IPS-NIHi7 (cell line): Measurements from ENCODE around the gene WWC2.
"Not testable (repeated sequence)": the region's sequence is repeated elsewhere in the genome, so short reads cannot be mapped to it uniquely, and the experiment has no call there.

ENCODE experiments used
- DNase-seq: peaks from one replicate; pipeline ENCODE4 v3.0.0; 2012; ENCODE audit warnings: mixed read lengths; ENCODE audit errors: extremely low spot score

WWC2 gene

GRCh38 chr4:183299464-183299863 is 200.4 kb downstream of the WWC2 start:
- no peak for DNase-seq

DNA sequence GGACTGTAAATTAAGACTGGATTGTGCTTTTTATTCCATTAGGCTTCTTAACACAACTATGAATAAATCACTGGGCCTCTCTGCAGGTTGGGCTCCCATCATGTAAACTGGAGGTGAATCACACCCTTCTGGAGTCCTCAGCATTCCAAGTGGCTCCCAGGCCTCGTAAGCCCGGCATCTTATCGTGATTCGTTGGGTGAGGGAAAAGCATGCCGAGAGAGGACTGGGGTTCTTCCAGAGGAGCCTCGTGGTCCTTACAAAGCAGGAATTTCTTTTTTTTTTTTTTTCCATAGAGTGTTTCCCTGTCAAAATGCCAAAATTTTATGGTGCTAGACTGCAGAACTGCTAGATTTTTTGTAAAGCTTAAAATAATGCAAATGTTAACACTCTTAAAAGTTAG is 201.0 kb downstream of the WWC2 start:
- no peak for DNase-seq

GRCh38 chr4:183300655-183301054 is 201.6 kb downstream of the WWC2 start:
- no peak for DNase-seq

DNA sequence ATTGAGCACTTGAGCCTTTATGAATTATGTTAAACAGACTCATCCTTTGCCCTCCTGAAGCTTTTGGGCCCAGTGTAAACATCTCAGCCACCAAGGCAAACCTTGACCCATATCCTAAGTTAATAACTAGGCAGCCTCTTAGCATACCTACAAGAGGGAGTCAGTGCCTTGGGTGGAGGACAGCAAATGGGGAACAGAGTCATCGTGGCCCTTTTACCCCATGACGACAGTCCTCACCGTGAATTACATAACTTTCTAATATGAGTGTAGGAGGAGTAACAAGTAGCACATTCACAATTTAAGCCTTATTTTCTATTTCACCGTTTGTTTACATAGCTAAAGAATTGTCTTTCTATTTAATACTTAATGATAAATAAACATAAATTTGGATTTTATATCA is 204.2 kb downstream of the WWC2 start:
- DNase-seq = no peak

- no peak for DNase-seq
Measured at GRCh38 chr4:183304067-183304466, 205.0 kb downstream of the WWC2 start.

DNA sequence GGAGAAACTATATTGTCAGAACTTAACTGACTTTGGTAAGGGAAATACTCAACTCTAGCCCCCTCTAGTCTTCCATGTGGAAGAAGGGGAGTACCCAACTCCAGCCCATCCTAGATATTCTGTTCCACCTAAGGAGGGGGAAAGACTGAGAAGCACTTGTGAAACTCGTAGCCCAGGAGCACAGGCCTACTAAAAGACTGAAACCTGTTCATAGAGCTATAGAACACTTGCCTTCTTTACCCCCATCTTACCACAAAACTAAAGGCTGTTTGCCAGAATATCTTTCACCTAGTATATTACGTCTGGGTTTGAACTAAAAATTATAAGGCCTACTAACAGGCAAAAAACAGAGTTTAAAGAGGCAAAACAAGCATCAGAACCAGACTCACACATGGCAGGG is 205.5 kb downstream of the WWC2 start:
- no peak for DNase-seq

DNA sequence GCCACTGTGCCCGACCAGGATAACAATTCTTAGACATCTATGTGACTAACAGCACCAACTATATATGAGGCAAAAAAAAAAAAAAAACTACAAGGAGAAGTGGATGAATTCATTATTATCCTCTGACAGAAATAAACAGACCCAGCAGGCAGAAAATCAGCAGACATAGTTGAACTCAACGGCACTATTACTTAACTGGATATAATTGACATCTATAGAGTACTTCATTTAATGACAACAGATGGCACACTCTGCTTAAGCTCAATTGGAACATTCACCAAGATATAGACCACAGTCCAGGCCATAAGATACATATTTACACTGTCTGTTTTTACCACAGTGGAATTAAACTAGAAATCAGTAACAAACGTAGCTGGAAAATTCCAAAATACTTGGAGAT is 207.8 kb downstream of the WWC2 start:
- DNase-seq = no peak

DNA sequence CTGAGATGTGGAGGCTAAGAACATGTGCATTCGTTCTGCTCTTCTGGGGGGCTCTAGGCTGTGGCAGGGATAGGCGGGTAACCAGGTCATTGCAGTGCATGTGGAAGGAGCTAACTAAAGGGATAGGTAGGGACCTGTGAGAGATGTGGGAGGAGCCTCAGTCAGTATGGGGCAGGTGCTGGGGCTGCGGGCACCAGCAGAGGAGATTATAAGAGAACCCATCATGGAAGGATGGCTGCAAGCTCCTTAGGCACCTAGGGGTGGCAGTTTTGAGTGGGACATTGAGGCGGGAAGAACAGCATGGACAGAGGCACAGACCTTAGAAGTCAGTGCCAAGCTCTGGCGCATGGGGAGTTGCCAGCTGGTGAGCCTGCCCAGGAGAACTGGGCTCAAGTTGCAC is 213.8 kb downstream of the WWC2 start:
- DNase-seq = no peak

GRCh38 chr4:183314336-183314735 is 215.3 kb downstream of the WWC2 start:
- no peak for DNase-seq

DNA sequence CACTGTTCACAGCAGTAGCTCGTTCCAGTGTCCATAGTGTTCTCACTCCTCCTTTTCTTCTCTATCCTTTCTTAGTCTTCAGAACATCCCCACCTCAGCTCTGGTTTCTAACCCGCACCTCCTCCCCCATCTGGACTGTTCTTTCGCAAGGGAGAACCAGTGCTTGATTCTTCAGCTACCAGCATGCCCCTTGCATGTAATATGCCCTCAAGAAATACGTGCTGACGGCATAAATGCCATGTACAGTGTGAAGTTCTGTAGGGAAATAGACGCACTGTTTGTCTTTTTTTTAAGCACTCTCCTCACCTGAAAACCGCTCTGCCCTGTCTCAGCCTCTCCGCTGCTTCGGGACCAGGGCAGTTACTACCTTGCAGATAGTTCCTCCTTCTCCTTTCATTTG is 215.7 kb downstream of the WWC2 start:
- DNase-seq = no peak

GRCh38 chr4:183318656-183319055 is 219.6 kb downstream of the WWC2 start:
- no peak for DNase-seq

GRCh38 chr4:183320211-183321059 is 221.4 kb downstream of the WWC2 start, which contains the start of gene CLDN22:
Gene CLDN22, minus strand, starts transcription at chr4:183320276. Its CDS starts 58 bp downstream, at chr4:183320218.
- DNase-seq = no peak

GRCh38 chr4:183321079-183321478 is 222.0 kb downstream of the WWC2 start:
- no peak for DNase-seq

- no peak for DNase-seq
Measured at GRCh38 chr4:183321516-183321915, 222.5 kb downstream of the WWC2 start.

DNA sequence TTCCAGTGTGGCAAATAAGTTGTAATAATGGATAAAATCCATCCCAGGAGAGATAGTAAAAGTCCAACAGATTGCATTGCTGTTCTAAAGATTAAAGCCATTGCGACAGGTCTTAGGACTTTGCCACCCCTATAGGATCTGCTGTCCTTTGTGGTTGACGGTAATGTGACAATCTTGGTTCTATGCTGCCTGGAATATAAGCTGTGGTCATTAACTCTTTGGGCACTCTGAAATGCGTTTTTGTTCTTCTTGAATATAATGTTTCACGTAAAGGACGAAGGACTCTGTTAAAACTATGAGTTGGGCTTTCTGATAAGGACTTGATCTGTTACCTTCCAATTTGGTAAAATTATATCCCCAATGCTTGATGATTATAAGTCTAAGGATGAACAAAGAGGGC is 223.3 kb downstream of the WWC2 start, which contains the start of gene CLDN24:
CLDN24 (minus strand) TSS at position 101 of the 400 bp plus-strand sequence; CDS start at position 101, 0 bp downstream.
- no peak for DNase-seq

- no peak for DNase-seq
Measured at GRCh38 chr4:183323295-183323694, 224.2 kb downstream of the WWC2 start.

- not testable (repeated sequence) for DNase-seq
Measured at GRCh38 chr4:183324056-183324455, 225.0 kb downstream of the WWC2 start.

DNA sequence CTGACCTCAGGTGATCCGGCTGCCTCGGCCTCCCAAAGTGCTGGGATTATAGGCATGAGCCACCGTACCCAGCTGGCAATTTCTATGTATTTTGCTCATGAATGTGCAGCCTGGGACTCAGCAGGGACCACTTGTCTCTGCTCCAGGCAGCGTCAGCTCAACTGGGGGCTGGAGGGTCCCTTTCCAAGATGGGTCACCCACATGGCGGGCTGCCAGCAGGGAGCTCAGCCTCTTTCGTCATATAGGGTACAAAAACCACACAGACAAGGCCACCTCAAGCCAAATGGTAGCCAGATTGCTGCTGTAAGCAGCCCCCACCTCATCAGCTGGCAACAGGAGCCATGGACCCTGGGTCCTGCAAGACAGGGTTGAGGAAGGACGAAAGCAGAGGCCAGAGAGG is 225.6 kb downstream of the WWC2 start:
- DNase-seq = no peak

DNA sequence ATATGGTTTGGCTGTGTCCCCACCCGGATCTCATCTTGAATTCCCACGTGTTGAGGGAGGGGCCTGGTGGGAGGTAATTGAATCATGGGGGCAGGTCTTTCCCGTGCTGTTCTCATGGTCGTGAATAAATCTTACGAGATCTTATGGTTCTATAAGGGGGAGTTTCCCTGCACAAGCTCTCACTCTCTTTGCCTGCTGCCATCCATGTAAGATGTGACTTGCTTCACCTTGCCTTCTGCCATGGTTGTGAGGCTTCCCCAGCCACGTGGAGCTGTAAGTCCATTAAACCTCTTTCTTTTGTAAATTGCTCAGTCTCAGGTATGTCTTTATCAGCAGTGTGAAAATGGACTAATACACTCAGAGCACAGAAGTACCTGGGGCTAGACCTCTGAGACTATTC is 227.3 kb downstream of the WWC2 start:
- not testable (repeated sequence) for DNase-seq

DNA sequence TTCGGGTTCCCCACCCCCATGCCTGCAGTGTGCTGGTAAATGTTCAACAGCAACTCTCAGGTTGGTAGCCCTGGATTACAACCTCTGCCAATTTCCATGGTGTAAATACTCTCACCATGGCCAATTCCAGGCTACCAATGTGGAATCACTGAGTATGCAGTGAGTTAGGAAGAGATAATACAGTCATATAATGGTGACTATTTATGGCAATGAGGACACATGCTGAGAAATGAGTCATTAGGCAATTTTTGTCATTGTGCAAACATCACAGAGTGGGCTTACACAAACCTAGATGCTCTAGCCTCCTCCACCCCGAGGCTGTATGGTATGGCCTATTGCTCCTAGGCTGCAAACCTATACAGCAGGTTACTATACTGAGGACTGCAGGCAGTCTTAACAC is 227.8 kb downstream of the WWC2 start:
- no peak for DNase-seq

DNA sequence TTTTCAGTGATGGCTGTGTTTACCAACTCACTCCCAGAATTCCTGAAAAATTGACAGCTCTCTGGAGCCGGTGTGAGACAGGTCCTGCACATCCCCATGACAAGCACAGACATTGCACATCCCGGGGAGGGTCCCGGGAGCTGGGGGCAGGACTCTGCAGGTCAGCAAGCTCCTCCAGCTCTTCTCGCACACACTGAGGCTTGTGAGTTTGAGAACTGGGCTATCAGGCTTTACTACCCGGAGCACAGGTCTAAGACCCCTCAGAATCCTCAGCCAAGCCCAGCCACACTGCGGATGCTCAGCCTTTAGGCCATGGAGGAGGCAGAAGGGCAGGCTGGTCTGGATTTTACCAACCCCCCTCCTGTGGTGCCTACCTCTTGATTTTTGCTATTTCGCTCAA is 228.8 kb downstream of the WWC2 start:
- no peak for DNase-seq

GRCh38 chr4:183328832-183329231 is 229.8 kb downstream of the WWC2 start:
- DNase-seq = no peak

DNA sequence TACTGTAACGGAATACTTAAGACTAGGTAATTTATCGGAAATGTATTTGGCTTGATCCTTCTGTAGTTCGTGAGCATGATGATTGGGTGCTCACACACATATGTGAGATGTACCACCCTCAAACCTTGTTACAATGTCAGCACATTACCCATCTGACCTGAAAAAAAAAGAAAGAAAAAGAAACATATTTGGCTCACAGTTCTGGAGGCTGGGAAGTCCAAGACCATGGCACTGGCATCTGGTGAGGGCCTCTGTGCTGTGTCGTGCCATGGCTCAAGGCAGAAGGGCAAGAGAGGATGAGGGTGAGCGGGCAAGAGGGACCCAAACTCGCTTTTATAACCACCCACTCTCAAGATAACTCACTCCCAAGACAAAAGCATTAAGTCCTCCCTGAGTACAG is 230.2 kb downstream of the WWC2 start:
- DNase-seq = no peak
